ENCODE measurements around the gene GFPT1.

GRCh38 chr2:69380072-69380917 lies 6.7 kb downstream of the GFPT1 start:
- TF ChIP-seq POLR2AphosphoS5 (IDR thresholded peaks at IDR 0.05; ENCODE audit: borderline replicate concordance, low read depth, low read length) (no peak), EZH2 (IDR thresholded peaks at IDR 0.05) (no peak), FOXP2 (optimal IDR thresholded peaks at IDR 0.05; ENCODE audit: control extremely low read depth, extremely low read length, insufficient read depth) (no peak)
